Non-pigmented ciliary epithelial cell (primary cell): ENCODE measurements around the gene HEG1.

Source experiments
- DNase-seq: peaks from one replicate; pipeline ENCODE4 v3.0.0-alpha.2; 2010; ENCODE audit warnings: low read depth

The HEG1 gene

DNA sequence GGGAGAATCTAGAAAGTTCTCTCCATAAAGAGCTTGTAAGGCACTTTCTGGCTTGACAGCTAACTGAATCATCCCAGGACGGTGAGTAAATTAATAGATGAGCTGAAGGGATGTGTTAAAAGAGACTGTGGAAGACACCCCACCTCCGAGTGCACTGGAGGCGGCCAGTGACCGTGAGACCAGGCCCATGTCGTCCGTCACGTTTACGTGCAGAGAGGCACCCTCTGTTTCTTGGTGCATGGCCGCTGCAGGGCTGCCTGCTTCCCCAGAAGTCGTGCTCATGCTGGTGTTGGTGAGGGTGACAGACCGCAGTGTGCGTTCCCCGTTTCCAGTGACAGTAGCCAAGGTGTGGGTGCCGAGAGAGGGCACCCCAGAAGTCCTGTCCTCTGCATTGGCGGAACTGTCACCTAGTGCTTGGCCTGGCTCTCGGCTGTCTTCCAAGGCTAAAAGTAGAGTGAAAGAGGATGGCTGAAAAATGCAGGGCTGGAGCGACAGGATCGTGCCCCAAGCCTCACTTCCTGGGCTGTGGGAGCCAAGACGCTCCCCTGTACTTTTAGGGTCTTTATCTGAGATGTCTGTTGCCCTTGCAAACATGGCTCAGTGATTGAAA is 41.1 kb downstream of the HEG1 start:
- DNase-seq = no peak

DNA sequence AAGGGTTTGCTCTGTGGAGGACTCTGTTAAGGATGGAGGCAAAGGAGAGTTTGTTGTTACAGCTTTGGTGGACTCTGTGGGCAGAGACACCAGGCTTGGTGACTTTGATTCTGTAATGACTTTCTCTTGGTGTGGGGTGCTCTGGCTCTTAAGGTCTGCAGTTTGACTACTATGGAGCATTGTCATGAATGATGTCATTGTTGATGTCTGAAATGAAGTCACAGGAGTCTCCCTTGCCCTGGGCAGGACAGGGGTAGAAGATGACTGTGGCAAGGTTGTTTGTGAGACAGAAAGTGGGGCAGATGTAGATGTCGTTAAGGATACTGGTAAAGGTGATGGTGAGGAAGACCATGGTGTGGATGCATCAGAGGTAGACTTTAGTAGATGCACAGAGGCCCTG is 42.7 kb downstream of the HEG1 start:
- DNase-seq = no peak

DNA sequence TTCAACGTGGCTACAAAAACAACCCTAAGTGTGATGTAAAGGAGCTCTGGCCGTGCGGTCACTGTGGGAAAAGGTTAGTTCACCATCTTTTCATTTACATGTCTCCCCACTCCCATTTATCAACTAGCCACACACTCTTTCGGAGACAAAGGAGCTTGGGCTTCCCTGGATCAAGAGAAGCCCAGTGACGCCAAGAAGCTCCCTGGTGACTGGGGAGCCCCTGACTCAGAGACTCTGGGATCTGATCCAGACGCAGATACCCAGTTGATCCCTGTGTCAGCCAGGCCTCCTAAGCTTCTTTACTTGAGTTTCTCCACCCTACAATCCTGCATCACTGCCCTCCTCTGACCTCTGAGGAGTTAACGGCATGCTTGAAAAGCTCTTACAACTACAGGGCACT is 43.9 kb downstream of the HEG1 start:
- no peak for DNase-seq

DNA sequence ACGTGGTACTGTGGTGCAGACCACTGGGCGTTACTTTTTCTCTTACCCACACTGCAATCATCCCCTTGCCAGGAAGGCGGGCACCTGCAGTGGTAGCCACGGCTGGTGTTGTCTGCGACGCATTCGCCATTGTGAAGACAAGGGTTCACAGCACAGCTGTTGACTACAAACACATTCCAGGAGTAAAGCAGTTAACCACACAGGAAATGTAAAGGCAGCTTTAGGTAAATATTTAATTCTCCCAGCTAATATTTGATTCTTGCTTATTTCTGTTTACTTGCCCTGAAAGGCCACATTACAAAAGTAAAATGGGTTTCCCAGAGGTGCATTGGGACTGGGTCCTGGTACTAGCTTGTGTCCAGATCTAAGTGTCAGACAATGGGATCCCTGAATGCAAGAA is 45.4 kb downstream of the HEG1 start:
- no peak for DNase-seq

DNA sequence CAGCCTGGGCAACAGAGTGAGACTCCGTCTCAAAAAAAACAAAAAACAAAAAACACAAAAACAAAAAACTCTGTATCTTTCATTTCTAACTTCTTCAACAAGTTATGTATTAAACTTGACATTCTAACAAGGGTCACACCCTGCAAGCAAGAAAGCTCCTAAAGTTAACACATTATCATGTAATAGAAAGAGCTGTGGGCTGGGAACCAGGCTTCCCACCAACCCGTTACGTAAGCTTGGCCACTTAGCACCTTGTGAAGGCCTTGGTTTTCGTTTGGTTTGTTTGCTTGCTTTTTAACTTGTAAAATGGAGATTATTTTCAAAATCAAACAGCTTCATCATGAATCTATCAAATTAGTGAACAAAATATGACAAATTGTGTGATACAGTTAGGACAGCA is 47.0 kb downstream of the HEG1 start:
- no peak for DNase-seq

DNA sequence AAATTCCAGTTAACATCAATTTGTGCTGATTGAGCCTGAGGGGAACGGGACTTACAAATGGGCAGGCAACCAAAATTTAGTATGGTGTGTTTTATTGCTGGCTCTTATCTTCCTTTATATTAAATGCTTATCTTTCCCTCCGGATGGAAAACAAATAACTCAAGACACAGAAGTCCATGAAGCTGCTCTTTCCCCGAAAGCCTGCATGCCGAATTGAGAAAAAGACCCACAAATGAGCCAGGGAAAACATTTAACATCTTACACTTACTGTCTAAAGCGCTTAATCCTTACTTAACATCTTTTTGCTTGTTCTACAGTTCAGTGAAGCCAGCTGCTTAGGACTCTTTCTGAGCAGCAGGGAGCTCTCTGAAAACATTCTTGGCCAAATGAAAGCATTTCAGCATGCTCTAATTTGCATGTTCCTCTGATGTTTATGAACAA is 49.5 kb downstream of the HEG1 start:
- DNase-seq = no peak

DNA sequence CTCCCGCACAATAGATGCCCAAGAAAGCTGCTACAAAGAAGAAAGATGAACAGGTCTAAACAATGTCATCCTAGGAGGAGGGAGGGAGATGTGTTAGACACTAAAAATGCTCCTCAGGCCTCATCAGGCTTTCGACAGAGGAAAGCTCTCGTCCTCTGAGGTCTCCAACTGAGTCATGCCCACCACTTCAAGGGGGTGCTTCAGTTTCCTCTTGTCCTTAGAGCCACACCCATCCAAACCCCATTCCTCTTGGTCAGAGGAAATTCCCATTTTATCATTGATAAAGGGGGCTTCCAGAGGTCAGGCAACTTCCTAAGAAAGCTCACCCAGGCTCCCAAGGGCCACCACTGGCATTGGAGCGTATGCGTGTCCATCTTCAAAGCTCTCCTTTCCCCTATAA is 50.1 kb downstream of the HEG1 start:
- no peak for DNase-seq

DNA sequence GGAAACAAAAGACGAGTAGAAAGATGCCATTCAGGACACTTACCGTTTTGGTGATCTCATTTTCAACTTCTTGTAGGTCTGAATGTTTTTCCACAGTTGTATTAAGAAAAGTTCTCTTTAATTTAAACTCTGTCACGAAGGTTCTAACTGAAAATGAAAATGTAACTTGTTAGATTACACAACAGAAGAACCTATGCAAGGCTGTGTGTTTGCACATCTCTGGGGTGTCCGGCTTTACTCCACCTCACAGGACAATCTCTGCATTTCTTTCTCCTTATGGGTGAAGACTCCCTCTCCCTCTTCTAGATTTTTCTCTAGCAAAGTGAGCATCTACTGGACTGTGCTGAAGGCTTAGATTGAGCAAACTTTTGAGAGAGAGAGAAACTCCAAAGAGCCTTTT is 50.6 kb downstream of the HEG1 start:
- no peak for DNase-seq

DNA sequence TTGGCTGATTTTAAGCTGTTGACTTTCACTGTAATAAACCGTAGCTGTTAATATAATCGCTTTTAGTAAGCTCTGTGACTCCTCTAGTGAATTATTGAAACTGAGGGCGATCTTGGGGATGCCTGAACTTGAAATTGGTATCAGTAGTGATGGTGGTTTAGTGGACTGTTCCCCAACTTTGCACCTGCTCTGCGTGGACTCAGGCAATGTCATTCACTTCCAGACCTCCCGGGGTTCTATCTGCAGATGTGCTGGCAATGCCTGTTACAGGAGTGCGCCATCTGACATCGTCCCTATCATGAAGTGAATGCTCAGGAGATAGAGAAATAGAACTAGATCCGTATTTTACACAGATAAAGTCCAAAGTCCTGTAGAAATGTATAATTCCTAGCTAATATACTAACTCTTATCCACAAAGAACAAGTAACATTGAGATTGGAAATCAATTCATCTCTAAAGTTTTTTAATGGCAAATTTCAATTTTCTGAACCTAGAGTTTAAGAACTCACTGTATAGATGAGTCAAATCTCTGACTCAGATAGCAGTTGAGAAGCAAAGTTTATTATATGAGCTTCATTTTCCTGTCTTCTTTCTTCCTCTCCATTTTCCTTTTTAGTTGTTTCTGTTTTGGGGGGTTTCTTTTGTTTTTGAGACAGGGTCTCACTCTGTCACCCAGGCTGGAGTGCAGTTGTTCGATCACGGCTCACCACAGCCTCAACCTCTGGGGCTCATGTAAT is 51.8 kb downstream of the HEG1 start:
- no peak for DNase-seq

DNA sequence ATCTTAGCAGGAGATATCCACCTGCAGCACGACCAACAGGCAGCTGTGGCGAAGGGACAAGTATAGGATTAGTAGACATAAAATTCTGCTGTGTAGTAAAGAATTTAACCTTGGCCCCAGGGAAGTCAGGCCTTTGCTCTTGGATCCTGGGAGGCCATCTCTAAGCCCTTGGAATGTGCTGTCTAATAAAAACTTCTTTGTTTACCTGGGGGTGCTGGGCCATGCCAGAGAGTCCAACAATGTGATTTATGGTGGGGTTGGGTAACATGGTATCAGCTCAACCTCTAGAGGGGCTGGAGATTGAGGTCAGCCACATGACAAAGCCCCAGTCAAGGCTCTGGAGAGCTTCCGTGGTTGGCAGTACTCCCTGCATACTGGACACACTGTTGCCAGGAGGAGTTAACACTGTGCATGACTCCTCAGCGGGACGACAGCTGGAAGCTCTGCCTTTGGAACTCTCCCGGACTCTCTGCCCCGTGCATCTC is 52.4 kb downstream of the HEG1 start:
- DNase-seq = no peak

DNA sequence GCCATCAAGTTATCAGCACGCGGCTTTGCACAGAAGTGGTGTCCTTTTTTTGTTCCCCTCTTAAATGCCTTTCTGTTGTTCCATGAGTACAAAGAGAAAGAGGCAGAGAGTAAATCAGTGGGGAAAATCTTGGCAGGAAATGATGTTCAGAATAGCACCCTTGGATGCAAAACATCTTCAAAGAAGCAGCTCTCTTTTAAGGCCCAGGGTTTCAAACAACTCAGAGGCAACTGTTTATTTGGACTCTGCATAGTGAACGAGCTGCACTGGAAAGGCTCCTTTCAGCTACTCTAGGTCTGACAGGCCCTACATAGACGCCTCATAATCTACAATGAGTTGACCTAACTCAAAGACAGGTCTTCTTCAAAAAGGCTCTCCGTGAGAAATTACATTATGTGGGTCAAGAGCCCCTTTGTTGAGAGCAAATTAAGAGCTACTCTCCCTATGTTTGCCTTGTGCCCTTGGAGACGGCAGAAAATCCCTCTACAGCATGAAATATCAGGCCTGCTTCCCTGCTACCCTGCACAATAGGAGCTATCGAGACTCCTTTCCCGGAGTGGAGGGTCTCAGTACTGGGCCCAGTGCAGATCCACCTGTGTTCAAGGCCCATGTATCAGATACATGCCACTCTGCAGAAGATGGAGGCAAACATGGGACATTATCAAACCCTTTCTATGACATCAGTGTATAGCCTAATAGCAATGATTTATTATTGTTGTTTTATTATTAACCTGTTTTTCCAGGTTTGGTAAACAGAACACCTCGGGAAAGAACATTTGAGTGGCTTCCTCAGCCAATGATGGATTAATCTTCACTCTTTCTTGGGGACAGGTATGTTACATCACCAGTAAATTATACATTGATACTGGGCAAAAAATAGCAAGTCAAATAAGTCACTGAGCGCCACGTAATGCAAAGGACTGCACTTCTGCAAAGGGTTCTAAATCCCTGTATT is 53.1 kb downstream of the HEG1 start:
- DNase-seq = no peak

DNA sequence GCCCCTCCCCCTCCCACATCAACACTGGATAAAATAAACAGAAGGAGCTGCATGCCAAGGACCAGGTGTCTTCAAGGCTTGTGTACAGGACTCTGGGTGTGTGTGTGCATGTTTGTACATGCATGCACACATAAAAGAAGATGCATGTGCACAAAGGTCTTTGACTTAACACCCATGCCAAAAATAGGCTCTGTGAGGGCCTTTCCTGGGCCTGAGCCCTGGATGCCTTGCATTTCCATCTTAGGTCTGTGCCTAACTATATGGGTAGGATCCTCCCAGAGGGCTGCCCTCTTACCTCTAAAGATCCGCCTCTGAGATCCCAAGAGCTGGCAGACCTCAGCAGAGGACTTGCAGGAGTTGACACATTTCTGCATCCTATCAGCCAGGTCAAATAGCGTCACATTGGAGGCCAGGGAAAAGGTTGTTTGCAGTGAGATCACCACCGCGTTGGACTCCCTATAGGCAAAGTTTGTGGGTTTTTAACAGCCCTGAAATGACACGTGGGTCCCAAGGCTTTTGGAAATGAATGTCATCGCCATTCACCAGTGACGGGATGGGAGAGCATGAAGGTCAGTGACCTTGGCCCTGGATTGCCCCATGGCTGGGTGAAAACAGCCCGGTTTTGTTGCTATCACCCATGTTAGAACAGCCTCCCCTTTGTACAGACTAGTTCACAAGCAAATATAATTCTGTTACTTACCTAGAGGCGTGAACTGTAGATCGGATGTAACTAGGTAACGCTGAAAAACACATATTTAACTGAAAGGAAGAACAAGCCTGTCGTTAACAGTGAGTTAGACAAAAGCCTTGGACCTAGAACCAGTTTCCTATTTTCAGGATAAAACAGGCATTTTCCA is 54.0 kb downstream of the HEG1 start:
- no peak for DNase-seq

DNA sequence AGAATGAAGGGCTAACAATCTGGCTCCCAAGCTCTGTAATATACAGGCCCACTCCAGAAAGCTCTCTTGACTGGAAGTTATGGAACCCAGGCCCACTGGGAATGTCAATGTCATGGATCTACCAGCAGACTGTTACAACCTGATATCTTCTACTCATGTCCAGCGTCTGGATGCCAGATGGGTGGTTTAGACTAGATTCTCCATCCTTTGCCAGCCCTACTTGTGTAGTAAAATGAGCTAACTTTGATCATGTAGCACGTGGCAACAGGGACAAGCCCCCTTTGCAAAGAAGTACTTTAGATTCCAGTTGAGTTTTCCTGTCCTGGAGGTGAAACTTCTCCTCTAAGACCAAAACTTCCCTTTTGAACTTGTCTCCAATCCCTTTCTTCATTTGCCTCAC is 55.1 kb downstream of the HEG1 start:
- no peak for DNase-seq

DNA sequence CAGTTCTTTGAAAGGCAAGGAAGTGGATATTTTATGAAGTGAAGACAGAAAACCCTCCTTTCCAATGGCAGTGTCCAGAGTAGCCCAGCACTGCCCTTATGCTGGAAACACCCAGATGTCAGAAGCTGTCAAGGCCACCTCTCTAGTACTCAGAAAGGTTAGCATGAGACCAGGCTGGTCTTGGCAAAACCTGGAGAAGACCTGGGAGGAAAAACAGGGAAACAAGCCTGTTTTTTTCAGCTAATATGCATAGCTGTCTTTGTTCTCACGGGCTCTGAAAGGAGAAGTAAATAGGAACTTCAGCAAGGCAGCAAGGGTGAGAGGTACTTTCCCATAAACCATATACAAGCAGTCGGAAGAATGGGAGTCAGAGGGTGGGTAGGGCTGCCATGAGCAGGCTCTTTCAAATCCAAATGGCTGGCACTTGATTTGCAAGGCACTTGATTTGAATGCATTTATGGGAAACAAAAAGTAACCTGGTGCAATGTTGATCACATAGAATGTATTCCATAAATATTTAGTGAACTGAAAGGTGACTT is 55.8 kb downstream of the HEG1 start:
- DNase-seq = no peak

DNA sequence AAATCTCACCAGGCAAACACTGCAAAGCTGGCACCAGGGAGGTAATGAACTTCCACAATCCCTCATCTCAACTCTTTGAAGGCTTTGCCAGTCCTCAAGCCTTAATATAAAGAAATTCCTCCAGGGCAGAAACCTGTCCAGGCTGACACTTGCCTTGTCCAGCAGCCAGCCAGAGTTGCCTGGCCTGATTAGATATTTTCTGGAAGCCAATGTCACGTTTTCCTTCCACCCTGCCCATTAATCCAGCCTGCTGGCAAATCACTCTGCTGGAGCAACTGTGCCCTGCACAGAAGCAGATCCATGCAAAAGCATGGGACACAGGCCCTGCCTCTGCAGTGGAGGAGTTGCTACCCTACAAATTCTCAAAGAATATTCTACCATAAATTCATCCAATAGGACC is 56.5 kb downstream of the HEG1 start:
- no peak for DNase-seq

DNA sequence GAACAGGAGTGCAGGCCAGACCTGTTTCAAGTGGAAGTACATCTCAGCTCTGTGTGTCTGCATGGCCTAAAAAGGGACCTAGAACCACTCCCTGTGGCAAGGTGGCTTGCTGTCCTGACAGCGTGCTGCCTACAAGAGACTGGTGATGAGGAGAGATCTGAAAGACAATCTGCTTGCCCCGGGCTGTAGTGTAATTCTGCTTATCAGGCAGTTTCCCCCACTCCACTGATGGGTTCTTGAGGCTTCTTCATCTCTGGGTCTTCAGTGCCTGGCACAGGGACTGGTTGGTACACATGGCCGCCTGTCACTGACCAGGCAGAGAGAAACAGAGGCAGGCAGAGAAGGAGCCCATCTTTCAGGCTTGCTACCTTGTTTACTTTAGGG is 57.6 kb downstream of the HEG1 start:
- DNase-seq = no peak

DNA sequence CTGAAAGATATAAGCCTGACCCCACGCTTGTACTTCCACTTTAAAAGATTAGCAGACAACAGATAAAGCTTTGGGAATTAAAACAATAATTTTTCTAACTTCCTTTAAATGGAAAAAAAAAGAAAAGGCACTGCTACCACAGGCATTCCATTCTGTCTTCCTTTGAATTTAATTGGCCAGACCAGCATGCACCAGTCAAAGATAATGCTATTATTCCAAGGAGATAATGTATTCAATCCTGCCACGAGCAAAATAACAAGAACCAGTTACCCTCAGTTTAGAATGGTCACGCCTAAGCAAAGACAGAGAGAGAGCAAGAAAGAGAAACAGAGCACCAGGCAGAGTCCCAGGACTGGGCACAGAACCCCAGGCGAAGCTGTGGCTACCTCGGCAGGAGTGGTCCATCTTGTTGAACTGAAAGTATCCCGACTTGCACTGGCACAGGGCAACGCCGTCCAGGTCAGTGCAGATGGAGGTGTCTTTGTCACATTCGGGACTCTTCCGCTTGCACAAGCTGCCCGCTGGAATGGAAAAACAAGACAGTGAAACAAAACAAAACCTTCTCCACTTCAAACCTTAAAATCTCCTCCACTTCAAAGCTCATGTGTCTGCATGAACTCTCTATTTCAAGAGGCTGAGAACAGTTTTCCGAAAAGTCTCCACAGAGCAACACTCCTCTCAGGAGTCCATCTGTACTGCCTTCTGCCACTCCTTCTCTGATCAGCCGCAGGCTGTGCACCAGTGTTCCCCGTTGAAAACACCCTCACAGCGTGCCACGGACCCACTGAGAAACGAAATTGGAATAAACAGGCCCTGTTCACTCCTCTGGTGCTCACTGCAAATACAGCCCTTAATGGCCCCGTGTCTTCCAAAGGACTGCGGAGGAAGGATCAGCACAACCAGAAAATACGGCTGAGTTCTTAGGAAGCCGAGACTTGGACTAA is 58.2 kb downstream of the HEG1 start:
- no peak for DNase-seq

DNA sequence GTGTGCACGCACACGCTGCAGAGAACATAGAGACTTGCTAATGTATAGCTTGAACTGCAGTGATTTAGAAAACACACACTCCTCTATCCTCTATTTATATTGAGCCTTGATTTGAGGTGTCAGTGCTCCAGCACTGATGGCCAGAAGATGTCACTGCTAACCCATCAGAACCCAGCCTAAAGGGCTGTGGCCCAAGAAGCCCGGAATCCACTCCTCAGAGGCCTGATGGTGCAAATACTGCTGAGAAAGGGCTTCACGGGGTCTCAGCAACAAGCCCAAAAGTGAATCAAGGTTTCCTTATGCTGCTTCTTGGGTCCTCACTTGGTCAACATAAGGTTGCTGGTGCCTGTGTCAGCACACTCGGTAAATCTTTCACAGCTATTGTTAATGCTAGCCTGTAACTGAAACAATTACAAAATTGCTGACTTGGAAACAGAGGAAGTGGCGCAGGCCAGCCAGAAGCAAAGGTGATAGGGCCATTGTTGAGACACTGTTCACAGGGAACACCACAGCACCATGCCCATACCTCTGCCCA is 60.3 kb downstream of the HEG1 start:
- DNase-seq = no peak

DNA sequence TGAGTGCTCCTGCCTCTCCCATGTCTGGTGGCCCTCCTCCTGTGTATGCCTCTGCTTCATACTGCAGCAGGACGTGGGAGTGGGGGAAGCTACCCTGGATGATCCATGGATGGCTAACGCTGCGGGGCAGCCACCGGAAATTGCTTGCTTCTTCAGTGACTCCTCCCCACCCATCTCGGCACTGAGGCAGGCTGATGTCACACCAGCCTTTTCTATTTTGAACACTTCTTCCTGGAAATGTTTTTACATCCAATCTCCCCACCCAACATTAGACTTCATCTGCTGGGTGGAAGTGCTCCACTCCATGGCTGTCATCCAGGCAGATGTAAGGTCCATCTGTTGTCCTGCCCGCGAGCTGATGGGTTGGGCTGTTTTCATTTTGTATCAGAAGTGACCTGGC is 62.3 kb downstream of the HEG1 start:
- no peak for DNase-seq

DNA sequence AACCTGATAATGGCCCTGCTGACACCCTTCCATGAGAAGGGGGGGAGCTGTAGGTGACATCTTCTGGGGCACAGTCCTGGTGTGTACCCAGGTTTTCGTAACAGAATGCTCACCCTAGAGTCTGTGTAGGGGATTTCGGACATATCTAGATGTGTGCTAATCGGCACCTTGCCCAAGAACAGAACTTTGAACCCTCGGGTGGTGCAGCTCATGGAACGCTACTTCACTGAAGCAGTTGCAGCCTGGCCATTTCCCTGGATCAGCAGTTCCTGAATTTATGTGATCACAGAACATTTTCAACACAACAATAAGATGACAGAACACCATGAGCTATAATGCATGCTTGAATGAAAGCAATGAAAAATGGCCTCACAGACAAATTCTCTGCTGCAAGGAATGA is 63.8 kb downstream of the HEG1 start:
- no peak for DNase-seq
